Astrocyte of the hippocampus (primary cell): ENCODE results near the gene C1orf94.
A peak's percentile ranks its signal among the peaks of the same experiment; 100 is the strongest.

Experiments used
- DNase-seq: peaks from one replicate; pipeline ENCODE4 v3.0.0; 2011; ENCODE audit warnings: low read depth, low spot score

C1orf94 gene, protein sequence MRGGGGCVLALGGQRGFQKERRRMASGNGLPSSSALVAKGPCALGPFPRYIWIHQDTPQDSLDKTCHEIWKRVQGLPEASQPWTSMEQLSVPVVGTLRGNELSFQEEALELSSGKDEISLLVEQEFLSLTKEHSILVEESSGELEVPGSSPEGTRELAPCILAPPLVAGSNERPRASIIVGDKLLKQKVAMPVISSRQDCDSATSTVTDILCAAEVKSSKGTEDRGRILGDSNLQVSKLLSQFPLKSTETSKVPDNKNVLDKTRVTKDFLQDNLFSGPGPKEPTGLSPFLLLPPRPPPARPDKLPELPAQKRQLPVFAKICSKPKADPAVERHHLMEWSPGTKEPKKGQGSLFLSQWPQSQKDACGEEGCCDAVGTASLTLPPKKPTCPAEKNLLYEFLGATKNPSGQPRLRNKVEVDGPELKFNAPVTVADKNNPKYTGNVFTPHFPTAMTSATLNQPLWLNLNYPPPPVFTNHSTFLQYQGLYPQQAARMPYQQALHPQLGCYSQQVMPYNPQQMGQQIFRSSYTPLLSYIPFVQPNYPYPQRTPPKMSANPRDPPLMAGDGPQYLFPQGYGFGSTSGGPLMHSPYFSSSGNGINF

DNA sequence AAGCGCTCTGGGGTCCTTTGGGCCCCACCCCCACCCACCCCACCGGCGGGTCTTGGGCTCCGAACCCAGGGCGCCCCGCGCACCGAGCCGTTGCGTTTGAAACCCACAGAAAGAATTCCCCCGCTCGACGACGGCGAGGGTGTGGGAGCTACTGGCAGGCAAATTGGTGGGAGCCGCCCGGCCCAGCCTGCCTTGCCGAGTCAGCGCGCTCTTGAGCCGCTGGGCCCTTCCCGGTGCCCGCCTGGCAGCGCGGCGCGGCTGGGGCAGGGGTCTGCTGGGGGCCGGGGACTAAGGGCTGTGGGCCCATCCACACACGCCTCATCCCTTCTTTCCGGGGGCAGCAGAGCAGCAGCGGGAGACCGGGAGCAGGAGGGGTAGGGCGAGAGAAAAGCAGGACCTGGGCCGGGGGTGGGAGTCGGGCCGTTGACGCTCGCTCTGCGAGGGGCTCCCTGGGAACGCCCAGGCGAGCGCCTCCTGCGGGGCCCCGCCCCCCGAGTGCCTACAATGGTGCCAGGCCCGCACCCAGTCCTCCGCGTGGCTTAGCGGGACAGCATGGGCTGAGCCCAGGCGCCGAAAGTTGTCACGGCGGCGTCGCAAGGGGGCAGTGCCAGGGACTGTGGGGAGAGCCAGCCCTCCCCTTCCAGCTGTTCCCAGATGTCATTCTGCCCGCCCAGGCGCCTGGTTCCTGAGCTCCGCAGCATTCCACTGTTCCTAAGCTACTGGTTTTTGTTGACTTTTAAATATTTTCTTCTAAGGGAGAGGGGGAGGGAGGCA is at the start of gene C1orf94:
C1orf94 (plus strand) TSS at position 78 of the 774 bp plus-strand sequence. CDS start 883 bp downstream, outside the sequence.
- peak; percentile 23 for DNase-seq

DNA sequence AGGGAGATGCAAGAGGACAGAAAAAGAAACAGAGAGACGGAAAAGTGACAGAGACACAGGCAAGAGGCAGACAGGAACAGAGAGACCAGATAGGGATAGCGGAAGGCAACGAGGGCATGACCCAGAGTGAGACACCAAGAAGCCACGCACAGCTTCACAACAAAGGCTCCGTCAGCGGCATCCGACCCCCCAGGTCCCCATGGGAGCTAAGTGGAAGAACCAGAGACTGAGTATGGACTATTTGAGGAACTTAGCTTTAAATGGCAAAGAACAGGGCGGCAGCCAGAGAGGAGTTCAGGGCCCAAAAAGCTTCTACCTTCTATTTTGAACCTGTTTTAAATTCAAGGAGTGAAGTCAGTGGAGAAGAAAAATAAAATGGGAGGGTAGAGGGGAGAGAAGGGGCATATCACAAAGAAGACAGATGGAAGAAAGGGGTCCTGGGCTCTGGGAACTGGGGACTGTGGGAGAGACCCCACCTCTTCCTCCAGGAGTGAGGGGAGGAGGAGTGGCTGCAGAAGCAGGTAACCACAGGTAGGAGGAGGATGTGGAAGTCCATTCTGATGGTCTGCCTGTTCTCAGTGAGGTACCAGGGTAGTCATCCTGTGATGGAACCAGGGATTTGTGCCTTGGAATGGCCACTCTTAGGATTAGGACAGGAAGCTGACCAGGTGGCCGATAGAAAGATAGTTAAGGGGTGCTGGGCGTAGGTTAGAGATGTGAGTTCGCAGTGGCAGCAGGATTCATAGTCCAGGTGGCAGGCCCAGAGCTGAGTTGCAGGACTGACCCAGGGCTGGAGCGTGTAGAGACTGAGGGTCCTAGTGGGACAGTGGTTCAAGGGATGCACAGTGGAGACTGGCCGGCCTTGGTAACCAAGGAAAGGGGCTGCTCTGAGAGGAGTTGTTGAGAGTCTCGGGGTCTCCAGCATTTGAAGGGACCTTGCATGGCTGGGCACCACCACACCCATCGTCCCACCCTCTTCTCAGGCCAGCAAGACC is 49.4 kb upstream of the C1orf94 start:
- DNase-seq: no peak

DNA sequence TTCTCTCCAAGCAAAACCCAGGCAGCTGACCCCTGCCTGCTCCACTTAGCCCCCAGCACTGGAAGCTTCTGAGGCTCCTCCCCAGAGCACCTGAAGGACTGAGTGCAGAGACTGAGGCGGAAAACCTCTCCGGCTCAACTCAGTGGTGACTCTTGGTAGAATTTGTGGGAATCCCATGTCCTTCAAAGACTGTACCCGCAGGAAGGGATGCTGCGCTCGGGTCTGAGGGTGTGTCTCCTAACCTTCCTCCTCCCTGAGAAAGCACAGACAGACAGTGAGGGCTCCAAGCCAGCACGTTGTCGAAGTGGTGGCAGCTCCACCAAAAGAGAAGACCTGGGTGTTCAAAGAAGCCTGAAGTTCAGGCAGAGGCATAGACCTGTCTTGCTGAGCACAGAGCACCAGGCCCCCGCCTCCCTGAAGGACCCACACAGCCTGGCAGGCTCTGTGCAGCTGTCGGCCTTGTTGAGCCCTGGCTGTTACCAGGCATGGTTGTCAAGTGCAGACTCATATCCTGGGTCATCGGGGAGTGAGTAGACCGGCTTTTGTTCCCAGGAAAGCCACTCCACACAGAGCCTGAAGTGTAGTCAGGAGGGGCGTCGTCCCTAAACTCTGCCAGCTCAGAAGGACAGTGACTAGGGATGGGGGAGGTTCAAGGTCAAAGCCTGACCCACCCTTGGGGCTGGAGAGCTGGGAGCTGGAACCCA is 48.4 kb upstream of the C1orf94 start:
- no peak for DNase-seq

DNA sequence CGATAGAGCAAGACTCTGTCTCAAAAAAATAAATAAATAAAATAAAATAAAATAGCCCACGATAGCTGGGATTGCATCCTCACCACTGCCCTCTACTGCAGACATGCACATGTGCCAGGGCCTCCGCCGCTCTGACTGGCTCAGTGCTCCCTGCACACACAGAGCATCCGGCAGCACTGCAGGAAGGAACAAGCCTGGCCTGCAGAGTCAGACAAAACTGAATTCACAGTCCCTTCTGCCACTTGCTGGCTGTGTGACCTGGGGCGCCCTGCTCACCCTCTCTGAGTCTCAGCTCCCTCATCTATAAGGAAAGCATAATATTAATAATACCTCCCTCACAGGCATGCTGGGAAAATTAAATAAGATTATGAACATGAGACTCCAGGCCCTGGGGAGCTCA is 47.1 kb upstream of the C1orf94 start:
- no peak for DNase-seq

DNA sequence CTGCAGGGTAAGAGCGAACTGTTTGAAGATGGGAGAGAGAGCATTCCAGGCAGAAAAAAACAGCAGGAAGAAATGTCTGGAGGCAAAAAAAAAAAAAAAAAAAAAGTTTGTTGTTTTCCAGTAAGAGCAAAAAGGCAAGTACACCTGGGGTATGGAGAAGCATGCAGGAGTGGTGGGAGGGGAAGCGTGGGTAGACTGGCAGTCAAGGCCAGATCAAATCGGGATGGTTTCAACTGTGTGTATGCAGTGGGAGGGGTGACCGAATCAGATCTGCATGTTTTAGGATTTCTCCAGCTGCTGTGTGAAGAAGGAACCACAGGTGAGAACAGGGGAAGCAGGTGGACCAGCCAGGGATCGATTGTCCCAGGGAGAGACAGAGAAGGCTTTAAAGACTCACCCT is 46.4 kb upstream of the C1orf94 start:
- DNase-seq: no peak

DNA sequence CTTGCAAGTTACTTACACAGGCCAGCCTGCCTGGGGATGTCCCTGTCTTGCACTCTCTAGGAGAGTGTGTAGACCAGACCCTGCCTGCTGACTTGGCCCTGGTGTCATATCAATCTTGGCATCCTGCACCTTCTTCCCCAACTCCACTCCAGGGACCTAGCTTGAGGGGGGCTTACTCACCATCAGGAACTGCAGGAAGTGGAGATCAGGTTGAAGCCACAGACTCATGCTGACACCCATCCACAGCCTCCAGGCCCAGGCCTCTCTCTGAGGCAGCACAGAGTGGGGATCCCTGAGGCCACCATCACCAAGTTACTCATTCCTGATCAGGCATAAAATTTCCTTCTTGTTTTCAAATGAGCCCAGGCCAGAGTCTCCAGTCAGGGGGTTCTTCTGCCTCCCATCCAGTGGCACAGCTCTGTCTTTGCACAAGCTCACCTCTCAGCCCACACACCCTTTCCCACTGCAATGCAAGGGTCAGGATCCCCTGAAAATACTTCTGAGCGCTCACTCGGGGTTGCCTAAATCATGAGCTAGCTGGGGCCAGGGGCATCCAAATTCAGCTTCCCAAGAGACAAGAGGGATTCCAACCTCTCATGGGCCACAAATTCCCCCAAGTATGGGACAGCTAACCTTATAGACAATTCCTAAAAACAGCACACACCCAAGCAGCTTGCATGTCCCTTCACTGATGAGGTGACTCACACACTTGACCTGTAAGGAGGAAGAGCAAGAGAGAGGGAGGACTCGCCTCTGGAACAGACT is 45.1 kb upstream of the C1orf94 start:
- no peak for DNase-seq

DNA sequence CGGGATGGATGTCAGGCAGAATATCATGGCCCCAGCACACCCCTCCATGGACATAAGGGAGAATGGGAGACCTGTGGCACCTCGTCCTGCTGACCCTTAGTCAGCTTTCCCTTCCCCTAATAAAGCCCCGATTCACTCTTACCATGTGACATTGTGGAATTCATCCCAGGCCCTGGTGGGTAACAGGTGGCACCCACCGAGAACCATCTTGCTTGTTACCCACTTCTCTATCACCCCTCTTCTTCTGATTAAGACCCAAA is 44.6 kb upstream of the C1orf94 start:
- DNase-seq: no peak

DNA sequence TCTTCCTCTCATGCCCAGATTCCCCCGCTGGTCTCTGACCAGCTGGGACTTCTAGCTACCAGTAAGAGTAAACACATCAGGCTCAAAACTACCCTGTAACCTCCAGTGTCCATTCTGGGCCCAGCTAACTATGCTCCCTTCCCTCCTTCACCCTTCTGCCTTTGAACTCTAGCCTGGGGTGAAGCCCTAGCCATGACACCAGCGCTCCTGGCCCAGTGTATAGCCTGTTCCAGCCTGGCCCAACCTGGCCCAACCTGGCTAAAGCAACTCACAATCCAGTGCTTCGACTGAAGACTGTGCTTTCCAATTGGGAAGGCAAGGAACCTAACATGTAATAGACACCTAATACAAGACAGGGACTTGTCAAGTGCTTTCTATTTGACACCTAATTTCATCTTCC is 39.3 kb upstream of the C1orf94 start:
- DNase-seq: no peak

DNA sequence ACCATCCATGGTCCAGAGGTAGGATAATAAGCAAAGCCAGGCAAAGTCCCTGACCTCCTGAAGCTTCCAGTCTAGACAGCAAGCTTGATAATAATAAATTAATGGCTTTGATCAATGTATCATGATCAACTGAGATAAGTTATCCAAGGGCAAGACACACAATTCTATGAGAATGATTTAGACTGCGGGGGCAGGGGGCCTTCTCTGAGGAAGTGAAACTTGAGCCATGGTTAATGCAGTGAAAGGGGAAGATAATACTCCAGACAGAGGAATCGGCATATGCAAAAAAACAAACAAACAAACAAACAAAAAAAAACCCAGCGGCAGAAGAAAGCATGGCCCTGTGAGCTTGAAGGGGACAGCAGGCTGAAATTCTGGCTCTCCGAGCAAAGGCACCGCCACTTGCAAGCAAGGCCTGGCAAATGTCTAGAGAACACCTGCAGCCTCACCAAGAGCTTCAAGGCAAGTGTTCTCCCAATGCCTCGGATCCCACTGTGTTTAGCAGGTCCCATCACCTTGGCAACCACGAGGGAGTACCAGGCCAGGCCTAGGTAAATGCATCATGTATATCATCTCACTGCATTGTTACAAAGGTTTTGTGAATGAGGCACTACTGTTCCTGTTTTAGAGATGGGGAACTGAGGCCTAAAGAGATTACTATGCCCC is 36.6 kb upstream of the C1orf94 start:
- DNase-seq: no peak

DNA sequence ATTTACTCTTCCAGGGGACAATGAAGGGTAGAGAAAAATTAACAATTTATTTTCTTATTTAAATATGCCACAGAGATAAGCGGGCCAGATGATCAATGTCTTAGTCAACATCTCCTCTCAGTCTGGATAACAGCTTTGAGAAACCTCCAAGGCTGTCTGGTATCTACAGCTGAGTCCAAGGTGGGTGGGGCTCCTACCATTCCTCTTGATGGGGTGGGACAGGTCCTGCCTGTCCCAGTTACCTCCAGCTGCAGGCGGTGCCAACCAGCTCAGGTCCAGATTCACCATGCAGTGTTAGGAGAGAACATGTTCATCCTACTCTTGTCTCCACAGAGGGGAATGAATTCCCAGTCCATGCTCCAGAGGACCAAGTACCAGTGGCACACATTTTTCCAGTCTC is 32.7 kb upstream of the C1orf94 start:
- DNase-seq: no peak

DNA sequence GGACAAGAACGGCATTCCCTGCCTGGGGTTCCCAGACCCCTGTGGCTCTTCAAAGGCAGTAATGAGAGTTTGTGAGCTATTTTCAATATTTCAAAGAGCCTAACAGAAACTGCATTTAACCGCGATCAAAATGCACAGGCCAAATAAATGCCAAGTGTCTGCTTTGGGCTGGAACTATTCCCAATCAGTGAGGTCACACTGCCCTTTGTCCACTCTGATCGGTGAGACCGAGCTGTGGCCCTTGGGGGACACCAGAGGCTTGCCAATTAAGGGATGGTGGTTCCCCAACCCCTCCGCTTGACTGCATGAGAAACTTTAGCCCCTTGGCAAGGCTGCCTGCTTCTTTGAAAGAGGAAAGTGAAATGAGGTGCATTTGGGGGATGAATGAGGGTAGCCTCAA is 31.9 kb upstream of the C1orf94 start:
- peak; percentile 73 for DNase-seq

DNA sequence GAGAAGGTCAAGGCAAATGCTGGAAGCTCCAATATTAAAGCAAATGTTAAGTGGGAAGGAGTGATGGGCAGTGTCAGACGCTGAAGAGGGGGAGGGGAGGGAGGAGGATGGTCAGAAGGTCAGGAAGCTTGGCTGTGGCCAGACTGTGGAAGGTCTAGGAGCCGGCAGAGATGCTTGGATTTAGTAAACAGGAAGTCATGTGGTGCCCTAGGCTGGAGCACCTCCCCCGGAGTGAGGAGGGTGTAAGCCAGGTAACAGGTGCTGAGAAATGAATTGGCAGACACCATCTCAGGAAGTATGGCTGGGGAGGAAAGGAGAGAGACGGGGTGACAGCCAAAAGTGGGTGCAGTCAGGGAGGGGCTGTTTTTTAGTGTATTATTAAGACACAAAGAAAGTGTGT is 29.4 kb upstream of the C1orf94 start:
- DNase-seq: no peak

DNA sequence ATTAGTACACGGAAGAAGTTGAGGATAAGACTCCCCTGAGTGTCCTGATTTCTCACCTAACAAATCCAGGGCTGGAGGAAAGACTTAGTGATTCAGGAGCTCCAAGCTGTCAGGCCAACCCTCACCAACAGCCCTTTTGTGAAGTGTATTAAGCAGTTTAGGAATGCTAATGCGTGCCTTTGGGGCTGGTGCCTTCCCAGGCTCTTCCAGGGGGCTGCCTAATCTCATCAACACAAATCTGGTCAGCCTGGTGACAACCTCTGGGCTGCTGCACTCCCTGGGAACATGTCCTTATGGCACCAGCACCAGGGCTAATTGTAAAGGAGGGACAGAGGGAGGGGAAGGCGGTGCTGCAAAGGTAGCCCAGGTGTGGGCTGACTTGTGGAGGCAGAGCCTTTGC is 27.2 kb upstream of the C1orf94 start:
- peak; percentile 31 for DNase-seq

DNA sequence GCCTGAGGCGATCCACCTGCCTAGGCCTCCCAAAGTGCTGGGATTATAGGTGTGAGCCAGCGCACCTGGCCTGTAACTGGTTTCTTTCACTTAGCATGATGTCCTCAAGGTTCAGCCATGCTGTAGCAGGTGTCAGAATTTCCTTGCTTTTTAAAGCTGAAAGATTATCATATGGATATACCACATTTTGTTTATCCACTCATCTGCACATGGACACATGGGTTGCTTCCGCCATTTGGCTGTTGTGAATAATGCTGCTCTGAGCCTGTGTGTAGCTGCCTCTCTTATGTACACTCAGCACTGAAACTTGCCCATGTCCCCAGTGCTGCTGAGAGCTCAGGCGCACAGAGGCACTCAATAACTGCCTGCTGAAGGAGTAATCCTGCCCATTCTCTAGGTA is 23.5 kb upstream of the C1orf94 start:
- DNase-seq: no peak

DNA sequence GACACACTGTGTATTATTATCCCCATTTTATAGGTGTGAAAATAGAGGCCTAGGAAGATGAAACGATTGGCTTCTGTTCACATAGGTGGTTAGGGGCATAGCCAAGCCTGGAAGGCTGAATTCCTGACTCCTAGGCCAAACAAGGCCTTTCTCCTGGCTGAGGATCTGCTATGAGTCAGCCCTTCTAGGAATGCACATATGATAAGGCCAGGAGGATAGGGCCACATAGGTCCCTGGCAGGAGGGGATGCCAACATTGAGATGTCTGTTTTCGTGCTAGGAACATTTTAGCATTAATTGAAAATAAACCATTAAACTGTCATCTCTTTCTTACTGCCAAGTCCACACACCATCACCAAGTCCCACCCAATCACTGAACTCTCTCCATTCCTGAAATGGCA is 20.8 kb upstream of the C1orf94 start:
- peak; percentile 30 for DNase-seq

DNA sequence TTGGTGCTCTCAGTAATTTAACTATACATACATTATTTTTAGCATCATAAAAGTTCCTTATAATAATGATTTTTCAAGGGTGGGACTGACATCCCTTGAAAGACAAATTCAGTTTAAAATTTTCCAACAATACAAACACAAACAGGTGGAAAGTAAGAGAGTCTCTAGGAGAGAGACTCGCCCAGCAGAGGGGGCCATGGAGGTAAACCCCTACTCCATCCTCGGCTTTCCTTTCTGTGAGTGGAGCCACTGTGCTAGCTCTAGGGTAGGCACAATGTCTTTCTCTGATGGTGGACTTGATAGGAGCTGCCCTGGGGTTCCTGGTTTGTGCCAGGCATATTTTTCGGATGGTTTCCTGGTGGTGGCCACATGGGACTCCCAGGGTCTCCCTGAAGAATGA is 20.0 kb upstream of the C1orf94 start:
- no peak for DNase-seq

DNA sequence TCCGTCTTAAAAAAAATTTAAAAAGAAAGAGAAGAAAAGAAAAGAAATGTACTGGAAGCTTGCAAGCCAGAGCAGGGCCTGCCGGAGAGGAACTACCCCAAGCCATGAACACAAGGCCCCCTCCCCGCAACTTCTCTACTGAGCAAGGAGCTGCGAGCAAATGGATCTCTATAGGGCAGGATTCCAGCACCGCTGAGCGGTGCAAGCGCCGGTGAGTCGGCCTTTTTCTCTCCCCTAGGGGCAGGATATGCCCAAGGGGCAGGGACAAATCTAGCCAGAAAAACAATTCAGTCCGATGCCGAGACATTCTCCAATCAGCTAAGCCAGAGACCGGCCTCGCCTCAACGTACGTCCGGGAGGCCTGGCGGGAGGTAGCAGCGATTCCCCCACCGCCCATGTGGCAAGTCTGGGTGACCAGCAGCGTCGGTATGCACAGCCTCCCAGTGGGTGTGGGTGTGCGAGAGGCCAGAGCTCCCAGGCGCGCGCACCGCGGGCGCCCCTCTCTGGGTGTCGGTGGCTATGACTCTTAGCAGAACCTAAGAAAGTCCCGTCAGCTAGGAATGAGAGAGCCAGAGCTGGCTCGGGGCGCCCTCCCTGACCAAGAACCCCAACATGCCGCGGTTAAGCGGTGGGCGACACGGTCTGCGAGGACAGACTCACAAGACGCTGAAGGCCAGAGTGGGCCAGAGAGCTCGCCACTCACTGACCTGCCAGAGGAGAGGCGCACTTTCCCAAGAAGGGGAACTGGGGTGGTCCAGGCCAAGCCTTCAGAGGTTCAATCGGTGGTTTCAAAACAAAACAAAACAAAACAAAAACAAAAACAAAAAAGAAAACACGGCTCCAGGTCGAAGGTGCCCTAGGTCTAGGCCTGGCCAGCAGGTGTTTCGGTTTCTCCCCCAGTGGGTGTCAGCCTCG is 13.6 kb upstream of the C1orf94 start:
- peak; percentile 98 for DNase-seq
